Activated CD8-positive, alpha-beta memory T cell treated with anti-CD3 and anti-CD28 coated beads for 24 hours (primary cell): ENCODE measurements around the gene RBMY1E.
"Not testable (repeated sequence)": the region's sequence is repeated elsewhere in the genome, so short reads cannot be mapped to it uniquely, and the experiment has no call there.

Source experiments
- DNase-seq: peaks from one replicate; pipeline ENCODE4 v3.0.0-alpha.2; 2020

Gene RBMY1E

GRCh38 chrY:21917932-21918331, at the start of gene RBMY1E:
Gene RBMY1E (minus strand): TSS chrY:21918032. CDS start chrY:21916054, 1,978 bp downstream.
- DNase-seq, result not testable (repeated sequence)

- not testable (repeated sequence) for DNase-seq
Measured at GRCh38 chrY:21894426-21894825, 23.4 kb downstream of the RBMY1E start, which contains the start of gene RBMY1D. Gene RBMY1D (minus strand): TSS chrY:21894526. CDS start chrY:21892513, 2,013 bp downstream.

GRCh38 chrY:21869407-21870076, 48.3 kb downstream of the RBMY1E start:
- DNase-seq, result not testable (repeated sequence)
